Kidney (tissue), 14 donors: ENCODE measurements around the gene ARID3A. TPM values are rescaled to one million over a fixed set of nuclear protein-coding genes. Genes with fewer than 3 reads are reported as not detected.

Source experiments
- DNase-seq, 5 donors: peaks; one replicate each; pipeline ENCODE4 v3.0.0-alpha.2; 2013 to 2020
- FAIRE-seq: peaks from 2 replicates; lab custom pipeline; 2012; peaks lifted over from hg19 to GRCh38; lab: Jason Lieb, UNC
- H3K27ac ChIP-seq, 2 donors: one replicate each; pipeline ENCODE4 v1.7.0; 2013; ENCODE audit warnings: low read depth in 2 of 2, low read length in 2 of 2, inconsistent platforms in 1 of 2
- H3K27me3 ChIP-seq: one replicate; pipeline ENCODE4 v1.7.1; 2013; ENCODE audit warnings: low read length, inconsistent platforms; ENCODE audit not compliant: control insufficient read depth, insufficient read depth
- H3K36me3 ChIP-seq, 3 donors: one replicate each; pipeline versions ENCODE4 v1.7.0 to v1.7.1; 2013; ENCODE audit warnings: low read length in 3 of 3, control low read depth in 1 of 3, inconsistent platforms in 1 of 3; ENCODE audit not compliant: insufficient read depth in 3 of 3, control insufficient read depth in 2 of 3
- H3K4me1 ChIP-seq, 3 donors: one replicate each; pipeline versions ENCODE4 v1.7.0 to v1.7.1; 2013; ENCODE audit warnings: low read length in 3 of 3, inconsistent platforms in 1 of 3, low read depth in 1 of 3; ENCODE audit not compliant: control insufficient read depth in 2 of 3, insufficient read depth in 2 of 3
- H3K4me3 ChIP-seq, 3 donors: one replicate each; pipeline versions ENCODE4 v1.7.0 to v1.8.1; 2013; ENCODE audit warnings: low read length in 3 of 3, control low read depth in 1 of 3, inconsistent platforms in 1 of 3
- H3K9ac ChIP-seq, 3 donors: one replicate each; pipeline versions ENCODE4 v1.7.0 to v1.7.1; 2013; ENCODE audit warnings: low read length in 3 of 3, control low read depth in 1 of 3, inconsistent platforms in 1 of 3
- H3K9me3 ChIP-seq, 3 donors: one replicate each; pipeline versions ENCODE4 v1.7.0 to v1.7.1; 2013; ENCODE audit warnings: low read length in 3 of 3, control low read depth in 1 of 3, inconsistent platforms in 1 of 3; ENCODE audit not compliant: control insufficient read depth in 2 of 3, insufficient read depth in 1 of 3
- CTCF ChIP-seq: IDR thresholded peaks from 3 replicates; pipeline ENCODE4 v1.5.1; 2012; ENCODE audit warnings: mild to moderate bottlenecking, moderate library complexity, borderline replicate concordance; ENCODE audit not compliant: insufficient read depth; ENCODE audit errors: extremely low read depth
- intact Hi-C: fragments of 100-400 bp; cut with DNase I; formaldehyde crosslinking; loops from one replicate; pipeline ENCODE4 v1.11.1; 2022
- polyA plus RNA-seq: library from polyadenylated mRNA; stranded (reverse); fragments of 350-450 nt; fragmentation: Illumina TruSeq; extraction: RNeasy Lipid Tissue Mini Kit (QIAGEN cat#74804); gene quantifications from one replicate; pipeline ENCODE4 v1.2.3, GENCODE V29; 2014; ENCODE audit warnings: low read depth, low replicate concordance; ENCODE audit not compliant: insufficient read depth
- total RNA-seq: library from RNA; stranded (reverse); fragmentation: NEBNext Ultra II Directional; extraction: Animal tissue kit (Norgen Biotek cat#: 25700); gene quantifications from one replicate; pipeline ENCODE4 v1.2.1, GENCODE V29; 2021
- donor health status: control.
- donor health status: control.
- donor health status: control.
- donor health status: control.
- donor health status: control.
- donor health status: DM: yes; HTN: yes; CAD: no.
- donor health status: Normal renal cell carcinoma (clear cell type).

ARID3A gene
- total and polyA plus RNA-seq, 2 donors from 2014 or later = 5.6 to 16.9 TPM

- Histone ChIP-seq H3K9me3 (no peaks in the 10 kb centered on the region), H3K27ac (peak within 1 kb of the TSS; percentile 78 to 90), H3K36me3 (no peaks in the 10 kb centered on the region), H3K27me3 (peaks cover 2% of the 10 kb centered on the region), H3K9ac (peak within 1 kb of the TSS; percentile 30 to 95 (median 91)), H3K4me1 (peaks cover 0 to 7% (median 3%) of the 10 kb centered on the region in 3 donors), H3K4me3 (peak within 1 kb of the TSS; percentile 68 to 72 (median 69))
- DNase-seq (peak; percentile 68 to 94 (median 81)), FAIRE-seq (no peak)
- no peak for TF ChIP-seq CTCF
- intact Hi-C loops = no loop called here
Observed at GRCh38 chr19:913080-913748, 12.6 kb upstream of the ARID3A start, which contains the start of gene R3HDM4. TSS of gene R3HDM4 (minus strand) at chr19:913219. CDS start at chr19:913157, 62 bp downstream.

- H3K4me1 ChIP-seq = peaks cover 0 to 11% (median 3%) of the 10 kb centered on the region in 3 donors
- H3K27me3 ChIP-seq = peaks cover 9% of the 10 kb centered on the region
- H3K36me3 ChIP-seq = no peaks in the 10 kb centered on the region
- H3K4me3 ChIP-seq = no peak overlapping the region
- DNase-seq = peak in 4 of 5 donors; percentile 86 to 93 (median 90)
- no peak for TF ChIP-seq CTCF
- intact Hi-C loops = no loop called here
- H3K27ac ChIP-seq = no peak overlapping the region
- H3K9me3 ChIP-seq = no peaks in the 10 kb centered on the region
- no peak for FAIRE-seq
- H3K9ac ChIP-seq = no peak overlapping the region
Observed at GRCh38 chr19:916645-917322, 9.1 kb upstream of the ARID3A start.

- TF ChIP-seq CTCF = peak; percentile 11
- H3K27ac ChIP-seq = no peak within 1 kb of the TSS
- peaks cover 0 to 11% (median 3%) of the 10 kb centered on the region in 3 donors for H3K4me1 ChIP-seq
- FAIRE-seq (no peak), DNase-seq (peak in 4 of 5 donors; percentile 81 to 88 (median 82))
- H3K27me3 ChIP-seq = peaks cover 9% of the 10 kb centered on the region
- H3K36me3 ChIP-seq = no peaks in the 10 kb centered on the region
- H3K4me3 ChIP-seq = no peak within 1 kb of the TSS
- H3K9me3 ChIP-seq = no peaks in the 10 kb centered on the region
- intact Hi-C loops = no loop called here
- H3K9ac ChIP-seq = no peak within 1 kb of the TSS
Observed at GRCh38 chr19:917323-918151, 8.3 kb upstream of the ARID3A start, which contains the start of gene KISS1R. TSS of gene KISS1R (plus strand) at chr19:917333. CDS start at chr19:917503, 170 bp downstream.
